Panc1 (cell line): Measurements from ENCODE around the gene CR2.

Source experiments
- CTCF ChIP-seq: fragments of 450-650 bp; IDR thresholded peaks from 2 replicates; pipeline ENCODE4 v1.5.1; 2017; ENCODE audit warnings: mild to moderate bottlenecking
- SIN3A ChIP-seq: IDR thresholded peaks from 2 replicates; pipeline ENCODE4 v1.6.1; 2012; ENCODE audit warnings: low read depth, mild to moderate bottlenecking, low read length, moderate library complexity, borderline replicate concordance; ENCODE audit not compliant: insufficient read depth
- TCF7L2 ChIP-seq: IDR thresholded peaks from 2 replicates; pipeline ENCODE4 v1.6.1; 2011; ENCODE audit warnings: mild to moderate bottlenecking, low read depth, low read length, inconsistent platforms

DNA sequence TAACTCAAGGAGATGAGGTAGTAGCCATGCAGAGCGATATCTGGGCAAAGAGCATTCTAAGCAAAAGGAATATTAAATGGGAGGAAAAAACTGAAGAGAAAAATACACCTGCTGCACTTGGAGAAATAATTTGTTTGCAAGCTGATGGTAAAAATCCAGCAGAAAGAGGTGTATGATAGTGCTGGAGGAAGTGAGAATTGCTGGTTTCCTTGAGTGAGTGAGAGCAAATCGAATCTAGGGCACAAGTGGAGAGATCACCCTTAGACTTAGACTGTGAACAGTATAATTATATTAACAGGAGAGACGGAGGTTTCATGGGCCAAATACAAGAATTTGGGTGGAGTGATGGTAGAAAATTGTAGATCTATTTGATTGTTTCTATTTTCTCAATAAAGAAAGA, 39.1 kb downstream of the CR2 start:
- TF ChIP-seq CTCF = no peak
- no peak for TF ChIP-seq TCF7L2
- TF ChIP-seq SIN3A = no peak
